ENCODE data around the gene KLHL40. TPM values are rescaled to one million over a fixed set of nuclear protein-coding genes. Genes with fewer than 3 reads are reported as not detected.

The KLHL40 gene
- total and polyA plus RNA-seq, 8 donors = not detected

DNA sequence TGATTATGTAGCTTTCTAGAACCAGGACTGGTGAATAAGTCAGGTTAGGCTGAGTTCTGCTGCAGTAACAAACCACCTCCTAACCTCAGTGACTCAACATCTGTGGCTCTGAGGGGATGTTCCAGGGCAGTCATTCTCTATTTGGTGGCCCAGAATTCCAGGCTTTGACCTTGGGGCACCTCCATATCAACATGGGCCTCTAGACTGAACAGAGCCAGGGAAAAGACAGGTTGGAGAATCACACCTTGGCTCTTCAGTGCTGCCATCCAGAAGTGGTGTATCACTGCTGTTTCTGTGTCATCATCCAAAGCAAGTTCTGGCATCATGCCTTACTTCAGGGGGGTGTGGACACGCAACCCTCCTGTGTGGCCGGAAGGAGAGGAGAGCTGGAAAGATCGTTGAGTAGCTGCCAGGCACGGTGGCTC is 16.5 kb upstream of the KLHL40 start:
- intact Hi-C loops (cut with DNase I) = no loop called here
- no peak overlapping the region for H3K4me3 ChIP-seq
- H3K36me3 ChIP-seq = peaks cover 0 to 8% of the 10 kb centered on the region in 2 donors
- H3K4me1 ChIP-seq = no peaks in the 10 kb centered on the region
- H3K27ac ChIP-seq = no peak overlapping the region
- no peaks in the 10 kb centered on the region for H3K27me3 ChIP-seq
- TF ChIP-seq, protein P1, sequence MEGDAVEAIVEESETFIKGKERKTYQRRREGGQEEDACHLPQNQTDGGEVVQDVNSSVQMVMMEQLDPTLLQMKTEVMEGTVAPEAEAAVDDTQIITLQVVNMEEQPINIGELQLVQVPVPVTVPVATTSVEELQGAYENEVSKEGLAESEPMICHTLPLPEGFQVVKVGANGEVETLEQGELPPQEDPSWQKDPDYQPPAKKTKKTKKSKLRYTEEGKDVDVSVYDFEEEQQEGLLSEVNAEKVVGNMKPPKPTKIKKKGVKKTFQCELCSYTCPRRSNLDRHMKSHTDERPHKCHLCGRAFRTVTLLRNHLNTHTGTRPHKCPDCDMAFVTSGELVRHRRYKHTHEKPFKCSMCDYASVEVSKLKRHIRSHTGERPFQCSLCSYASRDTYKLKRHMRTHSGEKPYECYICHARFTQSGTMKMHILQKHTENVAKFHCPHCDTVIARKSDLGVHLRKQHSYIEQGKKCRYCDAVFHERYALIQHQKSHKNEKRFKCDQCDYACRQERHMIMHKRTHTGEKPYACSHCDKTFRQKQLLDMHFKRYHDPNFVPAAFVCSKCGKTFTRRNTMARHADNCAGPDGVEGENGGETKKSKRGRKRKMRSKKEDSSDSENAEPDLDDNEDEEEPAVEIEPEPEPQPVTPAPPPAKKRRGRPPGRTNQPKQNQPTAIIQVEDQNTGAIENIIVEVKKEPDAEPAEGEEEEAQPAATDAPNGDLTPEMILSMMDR (IDR thresholded peaks at IDR 0.05) = no peak
- no peaks in the 10 kb centered on the region for H3K9me3 ChIP-seq
- no peak for DNase-seq
- no peak for ATAC-seq

GRCh38 chr3:42670051-42670576 is 15.2 kb upstream of the KLHL40 start:
- Histone ChIP-seq H3K27me3 (no peaks in the 10 kb centered on the region), H3K9me3 (no peaks in the 10 kb centered on the region), H3K27ac (no peak overlapping the region), H3K4me1 (no peaks in the 10 kb centered on the region), H3K36me3 (no peaks in the 10 kb centered on the region), H3K4me3 (no peak overlapping the region)
- TF ChIP-seq, protein P1 (IDR thresholded peaks at IDR 0.05) = no peak
- intact Hi-C loops (cut with DNase I) = no loop called here
- no peak for DNase-seq
- no peak for ATAC-seq

DNA sequence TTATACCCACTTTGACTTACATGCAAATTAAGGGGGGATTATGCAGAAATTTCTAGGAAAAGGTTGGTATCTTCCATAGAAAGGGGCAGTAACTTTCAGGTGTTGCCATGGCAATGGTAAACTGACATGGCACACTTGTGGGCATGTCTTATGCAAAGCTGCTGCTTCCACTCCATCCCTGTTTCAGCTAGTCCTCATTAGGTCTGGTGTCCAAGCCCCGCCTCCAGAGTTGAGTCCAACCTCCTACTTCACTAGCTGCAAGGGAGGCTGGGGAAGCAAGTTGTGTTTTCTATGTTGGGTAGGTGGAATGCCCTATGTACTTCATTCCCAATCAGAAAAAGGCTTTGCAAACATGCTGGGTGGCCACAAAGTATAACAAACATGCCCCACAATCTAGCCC is 14.7 kb upstream of the KLHL40 start:
- Histone ChIP-seq H3K27me3 (no peaks in the 10 kb centered on the region), H3K36me3 (no peaks in the 10 kb centered on the region), H3K4me3 (no peak overlapping the region), H3K9me3 (no peaks in the 10 kb centered on the region), H3K4me1 (no peaks in the 10 kb centered on the region), H3K27ac (no peak overlapping the region)
- ATAC-seq = no peak
- no peak for DNase-seq
- intact Hi-C loops (cut with DNase I) = no loop called here
- TF ChIP-seq, protein P1 (IDR thresholded peaks at IDR 0.05) = no peak

DNA sequence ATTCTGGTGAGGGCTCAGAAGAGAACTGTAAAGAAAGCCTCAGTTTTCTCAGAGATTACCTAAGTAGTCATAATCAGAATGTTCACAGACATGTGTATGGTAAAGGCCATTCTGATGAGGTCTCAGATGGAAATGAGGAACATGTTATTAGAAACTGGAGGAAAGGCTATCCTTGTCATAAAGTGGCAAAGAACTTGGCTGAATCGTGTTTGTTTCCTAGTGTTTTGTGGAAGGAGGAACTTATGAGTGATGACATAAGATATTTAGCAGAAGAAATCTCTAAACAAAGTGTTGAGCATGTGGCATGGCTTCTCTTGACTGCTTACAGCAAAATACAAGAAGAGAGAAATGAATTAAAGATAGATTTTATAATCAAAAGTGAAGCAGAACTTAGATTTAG is 12.8 kb upstream of the KLHL40 start:
- H3K4me1 ChIP-seq = no peaks in the 10 kb centered on the region
- ATAC-seq = peak; percentile 29
- intact Hi-C loops (cut with DNase I) = no loop called here
- no peaks in the 10 kb centered on the region for H3K36me3 ChIP-seq
- H3K4me3 ChIP-seq = no peak overlapping the region
- no peak overlapping the region for H3K27ac ChIP-seq
- TF ChIP-seq, protein P1 (IDR thresholded peaks at IDR 0.05) = no peak
- H3K27me3 ChIP-seq = no peaks in the 10 kb centered on the region
- DNase-seq = no peak
- no peaks in the 10 kb centered on the region for H3K9me3 ChIP-seq

DNA sequence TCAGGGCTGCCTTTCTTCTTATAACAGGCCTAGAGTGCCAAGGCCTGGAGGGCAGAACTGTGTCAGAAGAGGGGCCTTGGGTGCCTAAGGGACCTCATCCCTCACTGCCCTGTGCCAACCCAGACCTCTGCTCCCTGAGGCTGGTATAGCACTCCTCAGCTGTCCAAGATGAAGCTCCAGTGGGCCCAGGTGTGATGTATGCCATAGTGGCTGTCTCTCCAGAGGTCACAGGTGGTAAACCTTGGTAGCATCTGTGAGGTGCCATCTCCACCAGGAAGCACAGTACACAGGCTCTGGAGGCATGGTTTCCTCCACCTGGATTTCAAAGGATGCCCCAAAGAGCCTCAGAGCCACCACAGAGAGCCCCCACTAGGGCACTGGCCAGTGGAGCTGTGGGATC is 12.3 kb upstream of the KLHL40 start:
- TF ChIP-seq, protein P1 (IDR thresholded peaks at IDR 0.05) = no peak
- Histone ChIP-seq H3K27me3 (no peaks in the 10 kb centered on the region), H3K9me3 (no peaks in the 10 kb centered on the region), H3K4me3 (no peak overlapping the region), H3K4me1 (no peaks in the 10 kb centered on the region), H3K27ac (no peak overlapping the region), H3K36me3 (no peaks in the 10 kb centered on the region)
- no peak for ATAC-seq
- intact Hi-C loops (cut with DNase I) = no loop called here
- peak in 1 of 4 donors; percentile 19 for DNase-seq
